SIG-M5 treated with dmso at 0.1 percent for 504 hours (cell line): ENCODE measurements around the gene CTTNBP2.
"Not testable (repeated sequence)": the region's sequence is repeated elsewhere in the genome, so short reads cannot be mapped to it uniquely, and the experiment has no call there.

Source experiments
- DNase-seq: peaks from one replicate; lab custom pipeline; 2025; ENCODE audit not compliant: unreplicated experiment; lab: John Stamatoyannopoulos, UW

Gene CTTNBP2

DNA sequence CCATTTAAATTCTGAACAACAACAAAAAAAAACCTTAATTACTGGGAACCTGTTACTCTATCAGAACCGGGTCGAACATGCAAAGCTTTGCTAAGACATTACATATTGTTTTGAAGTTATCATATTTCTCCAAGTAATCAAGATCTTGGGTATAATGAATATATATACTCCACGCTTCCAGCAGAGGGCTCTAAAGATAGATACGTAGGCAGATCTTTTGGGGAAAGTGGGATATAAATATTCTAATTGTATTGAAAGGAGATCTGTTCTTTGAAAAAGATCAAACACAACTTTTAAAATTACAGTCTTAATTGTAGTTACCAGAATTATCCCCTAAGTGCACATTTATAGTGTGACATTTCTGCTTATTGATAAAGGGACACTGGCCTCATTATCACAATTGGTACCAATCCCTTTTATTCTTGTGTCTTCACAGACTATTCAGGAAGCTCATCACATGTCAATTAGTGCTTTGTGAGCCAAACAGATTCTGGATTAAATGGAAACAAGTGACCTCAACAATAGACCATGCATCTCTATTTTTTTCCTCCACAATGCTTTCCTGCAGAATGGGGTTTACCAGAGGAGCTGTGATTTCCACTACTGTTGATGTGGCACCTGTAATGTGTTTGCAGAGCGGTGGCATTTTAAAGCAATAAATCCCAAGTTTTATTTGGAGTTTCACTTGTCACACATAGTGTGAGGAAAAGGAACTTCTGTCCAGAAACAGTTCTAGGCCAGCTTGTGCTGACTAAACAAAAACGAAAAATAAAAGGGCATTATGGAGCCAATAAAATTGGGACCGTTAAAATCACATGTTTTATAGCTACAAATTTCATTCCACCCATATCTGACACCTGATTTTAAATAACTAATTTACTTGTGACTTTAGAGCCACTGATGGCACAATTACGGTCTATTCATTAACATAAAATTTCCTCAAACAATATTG is 122.4 kb downstream of the CTTNBP2 start:
- DNase-seq: peak; percentile 15

DNA sequence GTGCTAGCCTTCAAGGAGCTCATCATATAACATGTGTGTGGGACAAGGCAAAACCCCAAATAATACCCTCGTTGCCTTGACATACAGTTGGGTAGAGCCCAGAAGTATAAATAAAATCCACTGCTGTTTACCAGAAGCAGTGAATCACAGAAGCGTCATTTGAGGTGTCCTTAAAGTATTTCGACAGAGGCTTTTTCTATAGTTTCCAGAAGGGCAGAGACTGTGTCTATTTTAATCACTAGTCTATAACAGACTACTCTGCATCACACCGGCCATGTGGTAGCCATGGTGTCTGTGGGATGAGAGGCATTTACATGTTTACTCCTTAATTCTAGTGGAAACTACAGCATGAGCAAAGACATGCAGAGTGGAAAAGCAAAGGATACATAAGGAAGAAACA is 131.3 kb downstream of the CTTNBP2 start:
- no peak for DNase-seq

DNA sequence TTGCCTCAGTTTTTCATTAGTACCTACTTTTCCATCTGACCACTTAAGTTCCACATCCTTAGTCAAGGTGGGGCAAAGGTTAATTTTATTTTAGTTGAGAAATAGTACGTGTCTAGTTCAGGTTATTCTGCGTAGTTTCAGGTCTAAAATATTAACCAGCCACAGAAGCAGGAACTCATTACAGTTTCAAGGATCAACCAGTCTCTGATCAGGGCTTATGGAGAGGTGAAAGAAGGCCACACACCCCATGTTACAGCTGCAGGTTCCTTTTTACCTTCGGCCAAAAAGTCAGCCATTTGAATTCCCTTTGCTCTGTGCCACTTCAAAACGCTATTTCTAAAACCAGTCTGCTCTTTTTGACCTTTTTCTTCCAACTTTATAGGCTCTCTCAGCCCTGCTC is 134.2 kb downstream of the CTTNBP2 start:
- DNase-seq: no peak

DNA sequence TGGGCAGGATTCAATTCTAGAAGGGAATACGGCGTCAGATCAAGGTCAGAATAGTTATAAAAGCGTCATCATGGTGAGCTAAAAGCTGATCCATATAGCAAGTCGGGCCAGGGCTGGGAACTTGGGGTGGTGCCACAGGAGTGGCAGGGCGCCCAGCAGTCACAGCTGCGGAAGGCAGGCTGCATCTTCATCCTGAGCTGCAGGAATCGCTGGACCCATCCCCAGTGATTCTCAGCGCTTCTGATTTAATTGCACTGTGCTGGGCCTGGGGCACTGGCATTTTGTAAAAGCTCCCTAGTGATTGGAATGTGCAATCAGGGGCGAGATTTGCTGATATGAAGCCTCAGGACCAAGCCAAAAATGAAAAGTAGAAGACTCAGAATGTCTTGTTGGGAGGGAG is 135.3 kb downstream of the CTTNBP2 start:
- DNase-seq: no peak

DNA sequence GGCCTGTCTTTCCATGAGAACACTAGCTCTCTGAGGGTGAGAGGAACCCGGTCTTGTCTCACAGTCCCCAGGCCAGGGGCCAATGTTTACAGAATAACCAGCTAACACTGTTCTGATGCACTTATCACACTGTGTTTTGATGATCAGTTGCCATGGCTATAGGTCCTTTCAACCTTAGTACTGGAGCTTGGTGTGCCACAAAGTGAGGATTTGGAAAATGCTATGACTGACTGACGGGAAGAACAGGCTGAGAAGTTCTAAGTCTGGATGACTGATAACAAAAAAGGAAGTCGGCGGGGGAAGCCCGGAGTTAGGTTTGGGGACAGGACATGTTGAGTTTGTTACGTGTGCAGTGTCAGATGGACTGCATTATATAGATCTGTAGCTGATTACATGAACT is 141.8 kb downstream of the CTTNBP2 start:
- no peak for DNase-seq

DNA sequence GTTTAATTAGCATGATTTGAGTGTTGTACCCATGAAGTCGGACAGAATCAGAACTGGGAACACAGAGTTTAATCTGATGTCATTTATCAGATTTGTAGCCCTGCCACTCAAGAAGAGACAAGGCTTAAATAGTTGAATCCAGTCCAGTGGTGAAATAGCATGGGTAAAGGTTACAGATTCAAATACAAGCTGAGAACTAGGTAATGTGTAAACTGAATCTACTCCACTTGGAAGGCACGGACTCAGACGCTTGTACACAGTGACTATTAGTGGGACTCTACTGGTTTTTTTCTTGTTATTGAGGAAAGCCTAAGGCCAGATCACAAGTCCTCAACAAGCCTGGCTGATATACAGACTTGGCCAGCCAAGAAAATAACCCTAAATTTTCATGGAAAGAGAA is 142.9 kb downstream of the CTTNBP2 start:
- DNase-seq: no peak

DNA sequence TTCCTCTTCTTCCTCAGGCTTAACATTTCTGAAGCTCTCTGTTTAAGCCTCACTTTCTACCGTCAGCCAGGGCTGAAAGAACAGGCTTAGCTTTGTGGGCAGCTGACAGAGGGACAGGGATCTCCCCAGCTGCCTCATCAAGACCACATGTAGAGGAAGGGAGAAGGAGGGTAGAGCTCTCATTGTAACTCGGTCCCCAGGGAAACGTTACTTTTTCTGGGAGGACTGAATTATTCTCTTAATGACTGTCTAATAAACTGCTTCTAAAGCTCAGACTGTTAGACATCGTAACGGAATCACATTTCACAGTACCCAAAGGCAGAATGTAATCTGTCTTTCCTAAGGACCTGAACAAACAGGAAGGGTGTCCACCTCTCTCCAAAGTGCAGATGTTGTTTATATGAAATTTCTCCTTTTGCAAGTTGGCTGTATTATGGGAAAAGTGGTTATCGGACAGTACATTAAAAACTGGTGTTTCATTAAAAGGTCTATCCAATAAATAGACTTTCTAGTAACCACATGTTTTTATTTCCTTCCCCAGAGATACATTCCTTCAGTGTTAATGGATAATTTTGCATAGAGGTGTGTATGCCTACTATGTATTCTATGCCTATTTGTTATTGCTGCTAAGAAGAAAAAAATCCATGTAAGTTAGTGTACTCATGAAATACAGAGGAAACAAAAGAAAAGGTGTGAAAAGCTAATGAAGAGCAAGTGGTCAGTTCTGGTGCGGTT is 144.2 kb downstream of the CTTNBP2 start:
- no peak for DNase-seq

DNA sequence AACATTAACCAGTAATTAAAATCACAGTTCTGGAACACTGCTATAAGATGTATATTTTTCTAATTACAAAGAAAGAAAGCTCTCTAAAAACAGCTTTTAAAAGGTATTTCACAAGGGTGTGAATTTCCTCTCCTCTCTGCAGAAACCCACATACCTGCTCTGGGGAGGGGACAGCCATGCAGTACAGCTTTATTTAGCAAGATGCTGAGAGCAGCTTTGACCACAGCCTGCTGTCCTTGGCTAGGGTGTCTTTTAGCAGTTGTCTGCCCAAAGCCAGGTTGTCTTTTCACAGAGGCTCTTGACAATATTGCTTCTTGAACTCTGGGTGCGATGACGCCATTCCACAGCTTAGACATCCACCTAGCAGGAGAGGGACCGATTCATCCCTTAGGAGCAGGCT is 148.3 kb downstream of the CTTNBP2 start:
- DNase-seq: no peak

DNA sequence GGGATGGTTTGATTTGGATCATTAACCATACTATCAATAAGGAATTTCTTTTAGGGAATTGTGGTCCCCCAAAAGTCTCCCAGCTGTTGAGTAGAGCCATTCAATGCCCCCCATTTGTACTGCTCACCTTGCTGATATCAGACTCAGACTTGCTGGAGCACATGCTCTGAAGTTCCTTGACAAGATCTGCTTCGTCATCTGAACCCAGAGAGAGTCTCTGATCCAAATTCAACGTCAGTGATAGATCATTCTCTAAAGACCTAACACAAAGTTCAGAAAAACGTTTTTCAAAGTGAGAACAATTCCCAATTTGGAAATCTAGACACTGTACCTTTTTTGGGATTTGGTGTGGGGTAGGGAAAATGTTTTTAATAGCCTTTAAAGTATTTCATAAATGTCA is 153.9 kb downstream of the CTTNBP2 start:
- DNase-seq: no peak

DNA sequence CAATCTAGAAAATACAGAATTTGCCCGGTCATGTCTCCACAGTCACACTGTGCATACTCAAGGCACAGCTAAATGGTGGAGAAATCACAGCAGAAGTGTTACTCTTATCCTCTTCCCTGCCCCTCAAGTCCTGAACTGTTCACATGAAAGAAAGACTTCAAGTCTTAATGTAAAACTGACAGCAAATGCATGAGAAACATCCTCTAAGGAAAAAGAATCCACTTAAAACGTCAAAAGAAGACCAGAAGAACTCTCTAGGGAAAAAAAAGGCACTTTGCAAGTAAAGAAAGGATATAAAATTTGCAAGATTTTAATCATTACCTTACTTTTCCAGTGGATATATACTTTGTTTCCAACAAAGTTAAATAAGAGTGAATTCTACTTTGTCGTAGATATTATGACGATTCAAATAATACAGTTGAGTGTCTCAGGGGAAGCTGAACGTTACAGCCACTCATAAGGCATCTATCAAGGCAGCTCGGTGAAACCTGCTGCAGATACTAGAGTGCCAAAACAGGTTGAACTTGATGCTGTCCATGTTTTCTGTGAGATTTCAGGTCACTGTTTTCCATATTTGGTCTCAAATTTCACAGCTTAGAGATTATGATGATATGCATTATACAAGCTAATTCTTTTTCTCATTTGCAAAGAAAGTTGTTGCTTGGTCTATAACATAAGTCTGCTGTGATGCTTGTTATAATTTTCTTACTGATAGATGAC is 155.0 kb downstream of the CTTNBP2 start:
- no peak for DNase-seq

DNA sequence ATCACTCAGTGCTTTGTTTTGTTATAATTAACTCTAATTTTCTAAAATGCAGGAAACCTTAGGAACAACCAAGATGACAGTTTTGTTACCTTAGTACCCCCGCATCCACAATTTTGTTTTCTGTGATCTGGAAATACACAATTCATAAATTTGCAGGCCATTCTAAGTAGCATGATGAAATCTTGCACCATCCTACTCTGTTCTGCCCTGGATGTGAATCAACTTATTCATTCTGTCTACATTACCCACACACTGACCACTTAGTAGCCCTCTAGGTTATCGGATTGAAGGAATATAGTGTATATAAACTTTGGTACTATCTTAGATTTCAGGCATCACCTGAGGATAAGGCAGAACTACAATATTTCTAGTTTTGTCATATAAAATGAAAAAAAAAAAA is 155.9 kb downstream of the CTTNBP2 start:
- no peak for DNase-seq

DNA sequence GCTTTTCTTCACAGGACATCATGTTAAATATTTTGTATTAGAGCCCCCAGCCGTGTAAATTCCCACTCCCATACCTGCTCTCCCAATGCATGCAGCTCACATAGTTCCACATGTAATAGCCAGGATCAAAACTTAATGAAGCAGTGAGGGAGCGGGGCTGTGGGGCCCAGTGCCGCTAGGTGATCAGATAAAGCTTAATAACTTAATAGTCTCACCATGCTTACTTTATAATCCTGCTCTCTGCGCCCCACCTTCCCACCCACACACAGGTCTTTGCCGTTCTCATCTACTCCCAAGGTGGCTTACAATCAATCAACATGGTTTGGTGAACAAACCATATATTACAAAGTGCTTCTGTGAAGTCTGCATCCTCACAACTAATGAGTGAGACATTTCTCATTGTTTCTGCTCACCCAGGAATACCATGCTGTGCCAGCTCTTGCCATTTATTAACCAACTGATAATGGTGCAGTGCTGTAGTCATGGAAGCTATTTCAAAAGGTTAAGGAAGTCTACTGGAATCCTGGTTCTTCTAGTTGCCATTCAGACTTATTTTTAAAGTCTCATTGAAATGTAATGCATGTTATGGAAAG is 156.4 kb downstream of the CTTNBP2 start:
- no peak for DNase-seq

DNA sequence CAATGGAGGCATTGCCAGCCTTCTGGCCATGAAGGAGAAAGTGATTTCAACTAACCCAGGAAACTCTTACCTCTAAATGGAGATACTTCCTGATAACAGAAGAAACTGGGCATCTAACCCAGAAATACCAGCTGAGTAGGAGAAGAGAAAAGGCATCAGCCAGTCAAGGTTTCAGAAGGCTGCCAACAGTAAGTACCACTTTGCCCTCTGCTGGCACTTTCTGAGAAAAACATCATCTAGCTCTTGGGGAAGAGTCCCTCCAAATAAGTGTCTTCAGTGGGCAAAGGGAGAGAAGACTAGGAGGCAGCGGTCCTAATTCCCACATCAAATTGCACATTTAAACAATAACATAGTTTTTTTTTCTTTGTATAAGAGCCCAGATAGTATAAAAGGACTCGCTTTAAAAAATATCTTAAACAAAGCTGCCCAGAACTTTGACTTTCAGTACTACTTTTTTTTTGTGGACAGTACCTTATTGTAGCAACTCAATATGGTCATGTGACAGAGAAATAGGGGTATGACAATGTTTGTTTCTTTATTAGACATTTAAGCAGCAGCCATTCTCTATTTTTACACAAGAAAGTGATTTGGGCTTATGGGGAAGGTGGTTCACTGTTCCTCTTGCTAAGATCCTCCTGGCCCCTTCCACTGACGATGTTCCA is 157.3 kb downstream of the CTTNBP2 start:
- DNase-seq: peak; percentile 55

DNA sequence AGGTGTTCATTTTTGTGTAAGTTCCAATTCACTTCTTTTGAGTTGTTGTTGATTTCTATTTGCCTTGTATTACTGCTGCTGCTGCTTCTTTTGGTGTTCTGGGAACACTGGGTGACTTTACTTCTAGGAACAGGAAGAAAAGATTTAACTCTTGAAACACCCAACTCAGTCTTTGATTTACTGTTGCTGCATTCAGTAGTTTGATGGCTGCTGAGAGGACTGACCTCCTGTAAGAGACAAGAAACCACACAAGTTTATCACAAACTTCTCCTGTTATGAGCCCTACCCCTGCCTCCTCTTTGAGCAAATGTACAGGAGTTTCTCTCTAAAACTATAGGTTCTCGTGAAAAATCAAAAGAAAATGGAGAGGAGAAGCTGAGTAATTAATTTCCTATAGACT is 161.7 kb downstream of the CTTNBP2 start:
- DNase-seq: no peak

DNA sequence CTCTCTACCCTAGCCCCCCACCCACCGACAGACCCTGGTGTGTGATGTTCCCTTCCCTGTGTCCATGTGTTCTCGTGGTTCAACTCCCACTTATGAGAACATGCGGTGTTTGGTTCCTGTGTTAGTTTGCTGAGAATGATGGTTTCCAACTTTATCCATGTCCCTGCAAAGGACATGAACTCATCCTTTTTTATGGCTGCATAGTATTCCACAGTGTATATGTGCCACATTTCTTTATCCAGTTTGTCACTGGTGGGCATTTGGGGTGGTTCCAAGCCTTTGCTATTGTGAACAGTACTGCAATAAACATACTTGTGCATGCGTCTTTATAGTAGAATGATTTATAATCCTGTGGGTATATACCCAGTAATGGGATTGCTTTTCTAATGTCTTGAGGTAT is 165.1 kb downstream of the CTTNBP2 start:
- not testable (repeated sequence) for DNase-seq

DNA sequence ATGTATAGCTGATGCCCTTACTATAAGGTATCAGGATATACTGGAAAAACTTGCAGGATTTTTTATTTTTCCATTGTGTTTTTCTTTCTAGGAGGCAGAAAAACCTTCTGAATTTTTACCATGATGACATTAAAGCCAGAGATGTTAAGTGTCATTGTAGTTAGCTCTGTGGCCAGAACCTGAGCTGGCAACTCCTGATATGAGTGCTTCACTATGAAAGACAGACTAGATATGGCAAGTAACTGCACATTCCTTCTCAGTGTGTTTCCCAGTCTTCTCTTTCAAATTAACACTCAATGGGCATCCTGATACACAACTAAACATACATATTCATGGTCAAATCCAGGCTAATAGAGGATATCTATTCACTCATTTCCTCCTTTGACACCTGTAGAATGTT is 166.2 kb downstream of the CTTNBP2 start:
- no peak for DNase-seq

DNA sequence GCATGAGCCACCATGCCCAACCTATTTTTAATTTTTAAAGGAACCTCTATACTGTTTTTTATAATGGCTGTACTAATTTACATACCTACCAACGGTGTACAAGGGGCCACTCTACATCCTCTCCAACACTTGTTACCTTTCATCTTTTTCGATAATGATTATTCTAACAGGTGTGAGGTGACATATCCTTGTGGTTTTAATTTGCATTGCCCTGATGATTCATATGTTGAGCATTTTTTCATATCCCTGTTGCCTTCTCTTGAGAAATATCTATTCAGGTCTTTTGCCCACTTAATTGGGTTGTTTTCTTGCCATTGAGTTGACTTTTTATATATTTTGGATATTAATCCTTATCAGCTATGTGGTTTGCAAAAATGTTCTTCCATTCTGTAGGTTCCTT is 167.0 kb downstream of the CTTNBP2 start:
- no peak for DNase-seq

DNA sequence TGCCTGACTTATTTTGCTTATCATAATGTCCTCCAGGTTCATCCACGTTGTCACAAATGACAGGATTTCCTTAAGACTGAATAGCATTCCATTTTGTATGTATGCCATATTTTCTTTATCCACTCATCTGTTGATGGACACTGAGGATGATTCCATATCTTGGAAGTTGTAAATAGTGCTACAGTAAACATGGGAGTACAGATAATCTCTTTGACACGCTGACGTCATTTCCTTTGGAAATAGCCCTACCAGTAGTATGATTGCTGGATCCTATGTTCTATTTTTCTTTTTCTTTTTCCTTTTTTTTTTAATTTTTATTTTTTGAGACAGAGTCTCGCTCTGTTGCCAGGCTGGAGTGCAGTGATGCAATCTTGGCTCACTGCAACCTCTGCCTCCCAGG is 167.6 kb downstream of the CTTNBP2 start:
- no peak for DNase-seq

DNA sequence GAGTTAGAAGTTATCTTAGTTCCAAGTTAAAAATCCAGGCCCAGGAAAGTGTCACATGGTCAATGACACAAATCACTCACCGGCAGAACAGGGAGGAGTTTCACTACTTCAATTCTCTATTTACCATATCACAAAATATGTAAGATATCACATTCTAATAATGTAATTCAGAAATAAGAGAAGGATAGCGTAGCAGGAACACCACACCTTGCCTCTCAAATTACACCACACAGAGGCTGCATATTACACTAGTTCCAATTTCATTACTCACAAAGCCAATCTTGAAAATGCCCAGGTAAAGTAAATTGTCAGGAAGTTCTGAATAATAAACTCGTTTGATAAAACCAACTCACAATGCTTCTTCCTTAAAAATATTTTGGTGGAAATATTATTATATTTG is 169.2 kb downstream of the CTTNBP2 start:
- no peak for DNase-seq

DNA sequence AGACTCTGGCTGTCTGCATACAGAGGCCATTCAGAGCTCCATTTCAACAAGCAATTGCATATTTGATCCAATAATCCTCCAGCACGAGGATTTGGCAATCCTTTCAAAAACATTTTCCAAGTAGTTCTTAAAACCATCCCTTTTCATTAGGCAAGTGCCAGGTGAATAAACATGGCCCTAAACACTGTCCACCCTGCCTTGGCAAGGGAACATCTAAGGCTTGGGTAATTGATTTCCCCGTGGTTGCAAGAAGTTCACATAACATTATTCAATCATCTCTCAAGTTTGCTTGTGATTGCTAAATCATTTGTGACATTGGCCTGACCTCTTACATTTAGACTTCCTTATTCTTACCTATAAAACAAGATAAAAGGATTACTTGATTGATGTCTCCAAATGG is 175.2 kb downstream of the CTTNBP2 start:
- no peak for DNase-seq

DNA sequence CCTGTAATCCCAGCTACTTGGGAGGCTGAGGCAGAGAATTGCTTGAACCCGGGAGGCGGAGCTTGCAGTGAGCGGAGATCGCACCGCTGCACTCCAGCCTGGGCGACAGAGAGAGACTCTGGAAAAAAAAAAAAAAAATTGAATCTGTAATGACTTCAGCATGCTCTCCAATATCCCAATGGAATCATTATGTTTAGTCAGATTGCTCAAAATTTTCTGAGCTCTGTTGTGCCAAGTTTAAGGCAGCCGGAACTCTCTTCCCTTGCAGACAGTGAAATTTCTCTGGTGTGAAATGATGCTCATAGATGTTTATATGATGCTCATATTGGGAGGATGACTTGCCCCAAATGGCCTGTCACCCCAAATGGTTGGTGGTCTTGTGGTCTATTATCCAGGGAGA is 180.9 kb downstream of the CTTNBP2 start:
- no peak for DNase-seq
